Right atrium auricular region (tissue), 2 donors: ENCODE results near the gene ANGPTL5. TPM values are rescaled to one million over a fixed set of nuclear protein-coding genes. Genes with fewer than 3 reads are reported as not detected.

Experiments used
- DNase-seq: peaks from one replicate; pipeline ENCODE4 v3.0.0-alpha.2; 2019; ENCODE audit warnings: low spot score
- H3K27ac ChIP-seq, 2 donors: fragments of 200-600 bp; sonication (generic); 1 replicate in 1 of 2; 2 replicates in 1 of 2; pipeline ENCODE4 v1.5.1; 2016 to 2019
- H3K27me3 ChIP-seq, 2 donors: fragments of 200-600 bp; sonication (generic); one replicate each; pipeline versions ENCODE4 v1.5.1 to v1.6.0; 2017 to 2019
- H3K36me3 ChIP-seq: fragments of 200-600 bp; sonication (generic); one replicate; pipeline ENCODE4 v1.5.1; 2016
- H3K4me1 ChIP-seq, 2 donors: fragments of 200-600 bp; sonication (generic); one replicate each; pipeline versions ENCODE4 v1.5.1 to v1.6.0; 2017 to 2019
- H3K4me3 ChIP-seq, 2 donors: fragments of 200-600 bp; sonication (generic); 1 replicate in 1 of 2; 2 replicates in 1 of 2; pipeline ENCODE4 v1.5.1; 2017 to 2019; ENCODE audit warnings: mild to moderate bottlenecking in 1 of 2, moderate library complexity in 1 of 2
- H3K9me3 ChIP-seq, 2 donors: fragments of 200-600 bp; sonication (generic); one replicate each; pipeline ENCODE4 v1.5.1; 2019
- total RNA-seq, 2 donors: library from RNA; depleted of rRNA; stranded (reverse); fragments of >200 nt; gene quantifications; one replicate each; pipeline ENCODE4 v1.1.0, GENCODE V29; 2016
- TF ChIP-seq, protein P1 (sequence below), 2 donors: fragments of 200-600 bp; sonication (generic); IDR thresholded peaks; one replicate each; pipeline ENCODE4 v1.5.1; 2019; ENCODE audit warnings: antibody characterized with exemption in 2 of 2

The ANGPTL5 gene
- total RNA-seq, 2 donors from 2014 or later = 1.4 to 3.3 TPM

DNA sequence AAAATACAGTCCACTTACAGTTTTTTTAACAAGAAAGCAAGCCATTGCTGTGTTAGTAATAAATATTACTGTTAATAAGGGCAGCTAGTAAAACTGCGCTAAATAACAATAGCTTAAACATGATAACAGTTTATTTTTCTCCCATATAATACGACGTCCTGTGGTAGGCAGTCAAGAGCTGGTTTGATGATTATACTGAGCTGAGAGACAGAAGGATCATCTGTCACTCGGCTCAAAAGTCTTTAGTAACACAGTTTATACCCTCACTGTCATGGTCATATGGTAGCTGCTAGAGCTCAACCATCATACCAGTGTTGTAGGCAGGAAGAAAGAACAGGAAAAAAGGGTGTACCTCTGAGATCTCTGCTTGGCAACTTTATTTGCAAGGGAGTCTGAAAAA lies 29.1 kb upstream of the ANGPTL5 start:
- H3K4me3 ChIP-seq = no peak overlapping the region
- H3K9me3 ChIP-seq = no peaks in the 10 kb centered on the region
- no peaks in the 10 kb centered on the region for H3K4me1 ChIP-seq
- H3K27me3 ChIP-seq = no peaks in the 10 kb centered on the region
- no peak for DNase-seq
- H3K27ac ChIP-seq = no peak overlapping the region
- no peaks in the 10 kb centered on the region for H3K36me3 ChIP-seq
- TF ChIP-seq, protein P1, sequence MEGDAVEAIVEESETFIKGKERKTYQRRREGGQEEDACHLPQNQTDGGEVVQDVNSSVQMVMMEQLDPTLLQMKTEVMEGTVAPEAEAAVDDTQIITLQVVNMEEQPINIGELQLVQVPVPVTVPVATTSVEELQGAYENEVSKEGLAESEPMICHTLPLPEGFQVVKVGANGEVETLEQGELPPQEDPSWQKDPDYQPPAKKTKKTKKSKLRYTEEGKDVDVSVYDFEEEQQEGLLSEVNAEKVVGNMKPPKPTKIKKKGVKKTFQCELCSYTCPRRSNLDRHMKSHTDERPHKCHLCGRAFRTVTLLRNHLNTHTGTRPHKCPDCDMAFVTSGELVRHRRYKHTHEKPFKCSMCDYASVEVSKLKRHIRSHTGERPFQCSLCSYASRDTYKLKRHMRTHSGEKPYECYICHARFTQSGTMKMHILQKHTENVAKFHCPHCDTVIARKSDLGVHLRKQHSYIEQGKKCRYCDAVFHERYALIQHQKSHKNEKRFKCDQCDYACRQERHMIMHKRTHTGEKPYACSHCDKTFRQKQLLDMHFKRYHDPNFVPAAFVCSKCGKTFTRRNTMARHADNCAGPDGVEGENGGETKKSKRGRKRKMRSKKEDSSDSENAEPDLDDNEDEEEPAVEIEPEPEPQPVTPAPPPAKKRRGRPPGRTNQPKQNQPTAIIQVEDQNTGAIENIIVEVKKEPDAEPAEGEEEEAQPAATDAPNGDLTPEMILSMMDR (IDR thresholded peaks at IDR 0.05) = no peak

GRCh38 chr11:101944923-101945322 lies 28.6 kb upstream of the ANGPTL5 start:
- TF ChIP-seq, protein P1 (IDR thresholded peaks at IDR 0.05) = no peak
- no peak overlapping the region for H3K4me3 ChIP-seq
- no peaks in the 10 kb centered on the region for H3K4me1 ChIP-seq
- H3K36me3 ChIP-seq = no peaks in the 10 kb centered on the region
- no peaks in the 10 kb centered on the region for H3K27me3 ChIP-seq
- no peak overlapping the region for H3K27ac ChIP-seq
- H3K9me3 ChIP-seq = no peaks in the 10 kb centered on the region
- DNase-seq = no peak

DNA sequence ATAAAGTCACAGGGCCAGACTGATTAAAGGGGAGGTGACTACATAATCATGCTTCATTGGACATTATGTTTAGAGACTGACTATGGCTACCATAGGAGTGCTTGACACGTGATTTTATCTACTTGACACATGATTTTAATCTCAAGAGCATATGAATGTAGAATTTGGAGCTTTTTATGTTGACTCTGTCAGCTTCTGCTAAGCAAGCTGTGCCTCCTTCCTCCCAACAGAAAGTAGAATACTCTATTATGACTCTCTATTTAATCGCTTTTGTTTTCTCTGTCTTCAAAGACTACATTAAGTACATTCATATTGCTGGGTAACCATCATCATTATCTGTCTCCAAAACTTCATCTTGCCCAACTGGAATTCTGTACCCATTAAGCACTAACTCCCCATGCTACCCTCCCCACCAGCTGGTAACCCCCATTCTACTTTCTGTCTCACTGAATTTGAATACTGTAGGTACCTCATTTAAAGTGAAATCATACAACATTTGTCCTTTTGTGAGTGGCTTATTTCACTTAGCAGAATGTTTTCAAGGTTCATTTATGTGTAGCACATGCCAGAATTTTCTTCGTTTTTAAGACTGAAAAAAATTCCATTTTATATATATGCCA lies 24.7 kb upstream of the ANGPTL5 start:
- Histone ChIP-seq H3K27ac (no peak overlapping the region), H3K4me1 (no peaks in the 10 kb centered on the region), H3K36me3 (no peaks in the 10 kb centered on the region), H3K4me3 (no peak overlapping the region), H3K27me3 (no peaks in the 10 kb centered on the region), H3K9me3 (no peaks in the 10 kb centered on the region)
- TF ChIP-seq, protein P1 (IDR thresholded peaks at IDR 0.05) = no peak
- no peak for DNase-seq

GRCh38 chr11:101931692-101932091 lies 15.4 kb upstream of the ANGPTL5 start:
- no peaks in the 10 kb centered on the region for H3K4me1 ChIP-seq
- no peak overlapping the region for H3K4me3 ChIP-seq
- no peak overlapping the region for H3K27ac ChIP-seq
- no peaks in the 10 kb centered on the region for H3K36me3 ChIP-seq
- H3K27me3 ChIP-seq = no peaks in the 10 kb centered on the region
- no peak for DNase-seq
- H3K9me3 ChIP-seq = peaks cover 0 to 10% of the 10 kb centered on the region in 2 donors
- TF ChIP-seq, protein P1 (IDR thresholded peaks at IDR 0.05) = no peak

GRCh38 chr11:101929294-101929915 lies 13.1 kb upstream of the ANGPTL5 start:
- no peak for DNase-seq
- Histone ChIP-seq H3K27me3 (no peaks in the 10 kb centered on the region), H3K36me3 (no peaks in the 10 kb centered on the region), H3K9me3 (peaks cover 0 to 10% of the 10 kb centered on the region in 2 donors), H3K4me1 (no peaks in the 10 kb centered on the region), H3K4me3 (no peak overlapping the region), H3K27ac (no peak overlapping the region)
- TF ChIP-seq, protein P1 (IDR thresholded peaks at IDR 0.05) = no peak
